ENCODE results near the gene ZEB2. TPM values are rescaled to one million over a fixed set of nuclear protein-coding genes. Genes with fewer than 3 reads are reported as not detected.

The ZEB2 gene
- total and polyA plus RNA-seq, 4 donors, result 7.6 to 39.6 (median 22.2) TPM

DNA sequence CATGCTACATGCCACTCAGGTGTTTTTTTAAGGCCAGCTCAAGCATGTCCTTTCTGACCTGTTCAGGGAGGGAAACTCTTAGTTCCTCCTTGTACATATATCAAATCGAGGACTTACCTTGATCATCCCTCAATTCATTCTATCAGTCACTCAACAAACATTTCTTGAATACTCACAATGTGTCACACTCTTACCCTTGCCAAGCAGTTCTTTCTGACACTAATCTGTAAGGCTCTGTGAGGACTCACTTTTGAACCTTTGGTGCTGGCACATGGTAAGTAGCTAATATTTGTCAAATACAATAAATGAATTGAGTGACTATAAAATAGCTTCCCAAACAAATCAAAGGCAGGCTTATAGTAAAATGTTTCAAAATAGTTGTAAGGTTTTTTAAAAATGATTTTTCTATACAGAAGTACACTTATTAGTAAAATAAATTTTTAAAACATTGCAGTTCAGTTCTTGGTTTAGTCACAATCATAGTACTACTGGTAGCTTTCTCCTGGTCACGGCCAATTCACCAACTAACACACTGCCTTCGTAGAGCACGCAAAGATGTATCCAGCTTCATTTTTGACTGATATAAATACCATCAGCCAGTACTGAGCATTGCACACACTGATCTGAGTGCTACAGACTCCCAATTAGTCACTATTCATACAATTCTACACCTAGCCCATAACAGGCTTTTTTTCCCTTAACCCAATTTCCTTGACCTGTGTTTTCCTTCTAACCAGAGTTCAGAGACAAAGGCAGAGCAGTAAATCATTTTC, 50.9 kb downstream of the ZEB2 start:
- no peaks in the 10 kb centered on the region for H3K27me3 ChIP-seq (ENCODE audit: control insufficient read depth in 4 of 4, insufficient read depth in 4 of 4, low read length in 3 of 4)
- H3K9ac ChIP-seq (ENCODE audit: low read depth in 1 of 2, low read length in 2 of 2), result no peak overlapping the region
- H3K4me1 ChIP-seq (ENCODE audit: control insufficient read depth in 4 of 4, insufficient read depth in 4 of 4, low read length in 3 of 4), result no peaks in the 10 kb centered on the region
- H3K27ac ChIP-seq (ENCODE audit: low read depth in 1 of 2, low read length in 2 of 2), result no peak overlapping the region
- TF ChIP-seq FOXA1 (IDR thresholded peaks at IDR 0.05) (no peak), RAD21 (IDR thresholded peaks at IDR 0.05) (no peak), TAF1 (conservative IDR thresholded peaks at IDR 0.05) (no peak), REST (IDR thresholded peaks at IDR 0.05) (no peak), NR2F2 (IDR thresholded peaks at IDR 0.05) (no peak), SP1 (IDR thresholded peaks at IDR 0.05) (no peak), GABPA (IDR thresholded peaks at IDR 0.05 in 1 of 2, conservative IDR thresholded peaks at IDR 0.05 in 1 of 2) (no peak), EGR1 (IDR thresholded peaks at IDR 0.05; ENCODE audit: low read depth in 2 of 2) (no peak), HNF4G (IDR thresholded peaks at IDR 0.05) (no peak), CTCF (IDR thresholded peaks at IDR 0.05; ENCODE audit: low read depth, low read length, missing input control) (no peak), ZBTB33 (IDR thresholded peaks at IDR 0.05) (no peak), RXRA (IDR thresholded peaks at IDR 0.05) (no peak), HNF4A (conservative IDR thresholded peaks at IDR 0.05) (no peak), JUND (IDR thresholded peaks at IDR 0.05) (no peak), FOXA2 (IDR thresholded peaks at IDR 0.05) (no peak), YY1 (IDR thresholded peaks at IDR 0.05) (no peak)
- TF ChIP-seq, protein P1, sequence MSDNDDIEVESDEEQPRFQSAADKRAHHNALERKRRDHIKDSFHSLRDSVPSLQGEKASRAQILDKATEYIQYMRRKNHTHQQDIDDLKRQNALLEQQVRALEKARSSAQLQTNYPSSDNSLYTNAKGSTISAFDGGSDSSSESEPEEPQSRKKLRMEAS (IDR thresholded peaks at IDR 0.05), result no peak
- TF ChIP-seq, protein P2, sequence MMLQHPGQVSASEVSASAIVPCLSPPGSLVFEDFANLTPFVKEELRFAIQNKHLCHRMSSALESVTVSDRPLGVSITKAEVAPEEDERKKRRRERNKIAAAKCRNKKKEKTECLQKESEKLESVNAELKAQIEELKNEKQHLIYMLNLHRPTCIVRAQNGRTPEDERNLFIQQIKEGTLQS (IDR thresholded peaks at IDR 0.05), result no peak
- H3K9me3 ChIP-seq (ENCODE audit: control insufficient read depth in 4 of 4, low read length in 3 of 4), result peaks cover 0 to 1% (median 0%) of the 10 kb centered on the region in 4 donors
- no peak overlapping the region for H3K4me3 ChIP-seq (ENCODE audit: low read depth in 1 of 3, low read length in 3 of 3)
- peaks cover 0 to 1% (median 0%) of the 10 kb centered on the region in 4 donors for H3K36me3 ChIP-seq (ENCODE audit: control insufficient read depth in 4 of 4, insufficient read depth in 3 of 4, low read depth in 1 of 4, low read length in 3 of 4)
- DNase-seq (ENCODE audit: low spot score), result no peak
- 52% methylated on average over 4 of the region's 4 CpGs for WGBS
